HG03457 (cell line): ENCODE results near the gene CAV1.
A peak's percentile ranks its signal among the peaks of the same experiment; 100 is the strongest.

Experiments used
- ATAC-seq: cut with Tn5 transposase; IDR thresholded peaks from one replicate; pipeline ENCODE4 v1.9.1; 2021; ENCODE audit warnings: moderate number of reproducible peaks; ENCODE audit not compliant: unreplicated experiment

The CAV1 gene

GRCh38 chr7:116502201-116503096, 22.4 kb upstream of the CAV1 start:
- no peak for ATAC-seq

- no peak for ATAC-seq
Observed at GRCh38 chr7:116503835-116504234, 21.0 kb upstream of the CAV1 start.

- ATAC-seq: no peak
Observed at GRCh38 chr7:116505278-116505677, 19.6 kb upstream of the CAV1 start.

GRCh38 chr7:116505823-116506222, 19.0 kb upstream of the CAV1 start:
- no peak for ATAC-seq

- no peak for ATAC-seq
Observed at GRCh38 chr7:116509982-116510579, 14.8 kb upstream of the CAV1 start.

- ATAC-seq: no peak
Observed at GRCh38 chr7:116510795-116511194, 14.0 kb upstream of the CAV1 start.

GRCh38 chr7:116511552-116512519, 13.0 kb upstream of the CAV1 start:
- peak; percentile 97 for ATAC-seq

- ATAC-seq: no peak
Observed at GRCh38 chr7:116512520-116513188, 12.2 kb upstream of the CAV1 start.

- ATAC-seq: no peak
Observed at GRCh38 chr7:116515584-116515983, 9.3 kb upstream of the CAV1 start.

GRCh38 chr7:116516324-116516723, 8.5 kb upstream of the CAV1 start:
- no peak for ATAC-seq

- ATAC-seq: no peak
Observed at GRCh38 chr7:116517626-116518025, 7.2 kb upstream of the CAV1 start.

GRCh38 chr7:116518961-116519360, 5.9 kb upstream of the CAV1 start:
- no peak for ATAC-seq

GRCh38 chr7:116521046-116521664, 3.7 kb upstream of the CAV1 start:
- no peak for ATAC-seq

- no peak for ATAC-seq
Observed at GRCh38 chr7:116522247-116522646, 2.6 kb upstream of the CAV1 start.

- ATAC-seq: no peak
Observed at GRCh38 chr7:116524221-116524608, 621 bp upstream of the CAV1 start.

GRCh38 chr7:116525298-116525912, 569 bp downstream of the CAV1 start:
- no peak for ATAC-seq

GRCh38 chr7:116525913-116526861, 1.4 kb downstream of the CAV1 start:
- peak; percentile 93 for ATAC-seq

- no peak for ATAC-seq
Observed at GRCh38 chr7:116526897-116527296, 2.1 kb downstream of the CAV1 start.

- ATAC-seq: no peak
Observed at GRCh38 chr7:116527521-116527920, 2.7 kb downstream of the CAV1 start.
